ENCODE measurements around the gene PHYH.
"Not testable (repeated sequence)": the region's sequence is repeated elsewhere in the genome, so short reads cannot be mapped to it uniquely, and the experiment has no call there.

PHYH gene

DNA sequence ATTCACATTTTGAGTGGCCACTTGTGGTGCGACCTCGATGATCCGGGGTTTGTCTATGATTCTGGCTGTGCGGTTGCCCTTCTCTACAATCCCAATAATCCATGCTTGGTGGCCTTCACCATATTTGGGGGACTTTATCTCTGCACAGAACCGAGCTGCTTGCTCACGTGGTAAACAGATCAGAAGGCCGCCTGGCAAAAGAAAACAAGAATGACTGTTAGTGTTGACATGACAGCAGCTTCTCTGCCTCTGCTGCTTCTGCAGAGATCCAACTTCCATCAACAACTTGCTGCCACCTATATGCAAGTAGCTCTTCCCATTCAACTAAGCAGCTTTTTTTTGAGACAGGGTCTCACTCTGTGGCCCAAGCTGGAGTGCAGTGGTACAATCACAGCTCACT is 19.3 kb upstream of the PHYH start:
- no peak for DNase-seq

- DNase-seq = no peak
Observed at GRCh38 chr10:13317474-13317873, 17.6 kb upstream of the PHYH start.

DNA sequence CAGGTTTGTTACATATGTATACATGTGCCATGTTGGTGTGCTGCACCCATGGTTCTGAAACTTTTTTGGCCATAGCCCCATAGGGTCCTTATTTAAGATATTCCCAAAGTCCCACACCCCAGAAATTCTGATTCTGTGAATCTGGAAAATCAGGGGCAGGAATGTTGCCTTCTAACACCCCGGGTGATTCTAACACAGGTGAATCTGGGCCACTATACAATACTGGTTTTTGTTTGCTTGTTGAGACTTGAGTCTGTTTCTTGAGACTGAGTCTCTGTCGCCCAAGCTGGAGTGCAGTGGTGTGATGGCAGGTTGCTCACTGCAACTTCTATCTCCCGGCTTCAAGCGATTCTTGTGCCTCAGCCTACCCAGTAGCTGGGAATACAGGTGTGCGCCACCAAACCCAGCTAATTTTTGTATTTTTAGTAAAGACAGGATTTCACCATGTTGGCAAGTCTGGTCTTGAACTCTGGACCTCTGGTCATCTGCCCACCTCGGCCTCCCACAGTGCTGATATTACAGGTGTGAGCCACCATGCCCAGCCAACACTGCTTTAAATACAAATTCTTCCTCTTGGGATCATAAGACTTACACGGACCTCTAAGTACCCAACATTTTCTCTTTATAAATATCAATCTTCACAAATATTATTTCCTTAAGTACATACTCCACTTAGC is 16.9 kb upstream of the PHYH start:
- DNase-seq = no peak

DNA sequence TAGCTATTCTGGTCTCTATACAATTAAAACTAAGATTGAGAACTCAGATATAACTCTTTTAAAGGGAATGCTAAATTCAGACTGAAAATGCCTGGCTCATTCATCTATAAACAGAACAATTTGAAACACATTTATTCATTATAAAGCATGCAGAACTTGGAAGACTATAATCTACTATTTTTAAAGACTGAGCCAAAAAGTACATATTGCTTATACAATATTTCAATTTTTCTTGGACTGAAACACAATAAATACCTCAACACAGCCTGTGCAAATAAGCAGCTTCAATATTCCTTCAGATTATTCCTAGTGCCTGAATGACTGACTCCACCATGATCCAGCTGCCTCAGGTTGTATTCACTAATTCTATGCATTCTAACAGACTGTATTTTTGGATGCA is 15.5 kb upstream of the PHYH start:
- DNase-seq = no peak

DNA sequence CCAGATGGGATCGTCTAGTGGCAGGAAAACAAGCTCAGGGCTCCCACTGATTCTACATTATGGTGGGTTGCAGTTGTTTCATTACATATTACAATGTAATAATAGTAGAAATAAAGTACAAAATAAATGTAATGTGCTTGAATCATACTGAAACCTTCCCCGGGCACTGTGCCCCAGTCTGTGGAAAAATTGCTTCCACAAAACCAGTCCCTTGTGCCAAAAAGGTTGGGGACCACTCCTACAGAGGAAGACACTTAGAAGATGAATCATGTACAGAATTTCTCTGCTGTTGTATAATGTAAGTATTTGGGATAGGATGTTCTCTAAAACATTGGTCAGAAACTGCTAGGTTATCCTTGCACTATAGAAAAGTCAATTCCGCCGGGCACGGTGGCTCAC is 11.3 kb upstream of the PHYH start:
- no peak for DNase-seq

GRCh38 chr10:13310518-13311176 is 10.8 kb upstream of the PHYH start:
- DNase-seq = no peak

DNA sequence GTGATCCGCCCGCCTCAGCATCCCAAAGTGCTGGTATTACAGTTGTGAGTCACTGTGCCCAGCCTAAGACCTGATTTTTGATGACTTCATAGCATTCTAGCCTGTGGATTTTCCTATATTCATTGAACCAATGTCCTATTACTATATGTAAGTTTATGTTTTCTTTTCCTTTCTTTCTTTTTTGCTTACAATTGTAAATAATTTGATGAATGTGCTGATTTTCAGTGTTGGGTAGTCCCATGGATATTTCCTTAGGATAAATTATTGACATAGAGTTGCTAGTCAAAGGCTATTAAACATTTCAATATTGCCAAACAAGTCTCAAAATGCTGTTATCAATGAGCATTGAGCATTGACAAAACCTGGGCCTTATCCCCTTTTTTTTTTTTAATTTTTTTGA is 9.9 kb upstream of the PHYH start:
- no peak for DNase-seq

DNA sequence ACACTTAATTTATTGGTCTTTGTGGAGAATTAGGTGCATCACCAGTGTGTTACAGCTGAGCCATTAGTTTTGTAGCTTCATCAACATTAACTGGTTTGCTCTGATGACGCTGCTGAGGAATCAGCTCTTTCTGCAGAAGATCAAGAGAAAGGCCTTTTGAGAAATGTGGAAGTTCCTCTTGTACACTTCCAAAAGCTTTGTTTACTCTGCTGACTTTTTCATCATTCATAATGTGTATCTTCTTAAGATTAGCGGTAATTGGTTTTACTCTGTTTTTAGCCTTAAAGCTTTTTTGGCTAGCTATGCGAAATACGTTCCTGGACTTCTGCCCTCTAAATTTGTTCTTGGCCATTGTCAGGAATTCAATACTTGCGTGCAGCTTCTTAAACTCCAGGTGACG is 8.2 kb upstream of the PHYH start:
- no peak for DNase-seq

GRCh38 chr10:13306103-13306502 is 6.2 kb upstream of the PHYH start:
- no peak for DNase-seq

DNA sequence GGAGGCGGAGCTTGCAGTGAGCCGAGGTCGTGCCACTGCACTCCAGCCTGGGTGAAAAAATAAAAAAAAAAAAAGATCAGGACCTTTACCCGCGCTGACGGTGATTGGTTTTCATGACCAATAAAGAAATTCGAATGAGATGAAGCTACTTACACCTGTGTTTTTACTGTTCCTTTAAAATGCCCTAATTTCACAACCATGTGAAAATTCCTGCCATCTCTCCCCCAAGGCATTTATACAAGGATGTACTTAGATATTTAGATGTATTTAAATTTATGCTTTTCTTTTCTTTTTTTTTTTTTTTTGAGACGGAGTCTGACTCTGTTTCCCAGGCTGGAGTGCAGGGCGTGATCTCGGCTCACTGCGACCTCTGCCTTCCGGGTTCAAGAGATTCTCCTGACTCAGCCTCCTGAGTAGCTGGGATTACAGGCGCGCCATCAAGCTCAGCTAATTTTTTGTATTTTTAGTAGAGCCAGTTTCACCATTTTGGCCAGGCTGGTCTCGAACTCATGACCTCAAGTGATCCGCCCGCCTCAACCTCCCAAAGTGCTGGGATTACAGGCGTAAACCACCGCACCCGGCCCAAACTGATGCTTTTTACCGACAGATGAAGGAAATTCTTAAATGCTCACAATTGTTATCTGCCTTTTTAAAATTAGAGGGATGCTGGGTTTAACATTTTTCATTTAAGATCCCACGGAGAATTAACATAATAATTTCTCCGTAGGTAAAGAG is 3.1 kb upstream of the PHYH start:
- no peak for DNase-seq

DNA sequence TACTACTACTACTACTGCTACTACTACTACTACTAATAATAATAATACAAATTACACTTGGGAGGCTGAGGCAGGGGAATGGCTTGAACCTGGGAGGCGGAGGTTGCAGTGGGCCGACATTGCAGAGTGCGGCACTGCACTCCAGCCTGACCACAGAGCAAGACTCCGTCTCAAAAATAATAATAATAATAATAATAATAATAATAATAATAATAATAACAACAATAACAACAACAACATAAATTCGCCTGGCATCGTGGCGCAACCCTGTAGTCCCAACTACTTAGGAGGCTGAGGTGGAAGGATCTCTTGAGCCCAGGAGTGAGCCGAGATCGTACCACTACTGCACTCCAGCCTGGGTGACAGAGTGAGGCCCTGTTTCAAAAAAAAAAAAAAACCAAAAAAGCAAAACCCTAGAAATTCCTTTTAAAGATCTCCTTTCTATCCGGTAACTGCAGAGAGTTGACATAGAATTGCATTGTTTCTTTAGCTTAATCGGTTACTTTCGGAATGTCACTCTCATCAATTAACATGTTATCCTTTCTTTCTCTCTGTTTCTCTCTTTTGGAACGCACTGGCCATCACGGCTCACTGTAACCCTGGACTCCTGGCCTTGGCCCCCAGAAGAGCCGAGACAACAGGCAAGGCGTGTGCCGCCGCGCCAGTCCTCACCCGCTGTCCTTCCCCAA is 972 bp downstream of the PHYH start:
- no peak for DNase-seq

- DNase-seq = no peak
Observed at GRCh38 chr10:13296476-13296875, 3.4 kb downstream of the PHYH start.

- DNase-seq = no peak
Observed at GRCh38 chr10:13294784-13295183, 5.1 kb downstream of the PHYH start.

DNA sequence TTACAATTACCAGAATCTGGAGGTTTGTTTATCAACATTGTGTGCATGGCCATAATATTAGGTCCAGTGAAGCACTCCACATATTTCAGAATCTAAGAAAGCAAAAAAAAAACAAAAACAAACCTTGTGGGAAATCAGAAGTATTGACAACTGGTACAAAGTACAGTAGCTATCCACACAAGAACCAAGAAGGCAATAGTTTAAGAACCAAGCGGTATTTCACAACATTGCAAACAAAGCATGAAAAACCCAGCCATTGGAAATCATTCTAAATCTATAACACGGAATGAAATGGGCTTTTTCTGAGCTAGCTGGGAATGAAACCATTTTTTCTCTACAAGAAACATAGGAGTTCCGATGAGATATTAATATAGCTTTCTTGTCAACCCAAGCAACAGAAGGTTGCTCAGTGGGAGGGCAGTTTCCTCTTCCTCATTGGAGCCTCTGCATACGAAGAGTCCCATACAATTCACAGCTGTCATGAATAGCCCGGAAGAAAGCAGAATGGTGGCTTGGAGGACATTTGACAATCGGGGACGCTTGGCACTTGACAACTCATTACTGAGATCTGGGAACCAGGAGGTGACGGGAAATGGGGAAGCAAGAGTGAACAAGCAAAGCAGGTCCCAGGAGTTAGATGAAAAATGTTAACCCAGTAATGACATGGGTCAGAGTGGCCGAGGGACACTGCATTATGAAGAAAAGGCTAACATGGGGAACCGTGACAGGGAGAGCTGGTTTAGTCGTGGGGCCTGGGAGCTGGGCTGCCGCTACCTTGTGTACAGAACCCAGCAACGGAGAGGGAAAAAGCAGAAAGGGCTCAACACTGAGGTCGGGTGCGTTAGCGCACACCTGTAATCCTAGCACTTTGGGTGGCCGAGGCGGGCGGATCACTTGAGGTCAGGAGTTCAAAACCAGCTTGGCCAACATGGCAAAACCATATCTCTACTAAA is 7.8 kb downstream of the PHYH start:
- DNase-seq = no peak

GRCh38 chr10:13291061-13291460 is 8.8 kb downstream of the PHYH start:
- DNase-seq = no peak

- no peak for DNase-seq
Observed at GRCh38 chr10:13284050-13284449, 15.8 kb downstream of the PHYH start.

DNA sequence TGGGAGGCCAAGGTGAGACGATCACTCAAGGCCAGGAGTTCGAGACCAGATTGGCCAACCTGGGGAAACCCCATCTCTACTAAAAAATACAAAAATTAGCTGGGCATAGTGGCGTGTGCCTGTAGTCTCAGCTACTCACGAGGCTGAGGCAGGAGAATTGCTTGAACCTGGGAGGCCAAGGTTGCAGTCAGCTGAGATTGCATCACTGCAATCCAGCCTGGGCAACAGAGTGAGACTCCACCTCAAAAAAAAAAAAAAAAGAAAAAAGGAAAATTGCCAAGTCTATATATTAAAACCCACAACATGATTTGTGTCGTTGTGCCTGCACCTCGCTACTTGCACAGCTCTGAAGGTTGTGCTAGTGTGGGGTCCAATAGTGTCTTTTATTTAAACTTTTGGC is 17.5 kb downstream of the PHYH start:
- DNase-seq = not testable (repeated sequence)

- DNase-seq = no peak
Observed at GRCh38 chr10:13276749-13277365, 23.0 kb downstream of the PHYH start.

DNA sequence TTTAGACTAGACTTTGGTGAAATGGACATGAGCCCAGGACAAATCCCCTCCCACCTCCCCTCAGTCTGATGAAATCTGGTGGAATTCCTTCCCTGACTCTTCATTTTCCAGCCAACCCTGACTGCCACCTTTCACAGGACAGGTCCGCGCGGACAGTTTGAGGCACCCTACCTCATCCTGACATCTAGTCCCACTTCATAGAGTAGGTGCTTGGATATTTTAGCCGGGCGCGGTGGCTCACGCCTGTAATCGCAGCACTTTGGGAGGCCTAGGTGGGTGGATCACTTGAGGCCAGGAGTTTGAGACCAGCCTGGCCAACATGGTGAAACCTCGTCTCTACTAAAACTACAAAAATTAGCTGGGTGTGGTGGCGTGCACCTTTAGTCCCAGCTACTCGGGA is 23.7 kb downstream of the PHYH start:
- DNase-seq = not testable (repeated sequence)

GRCh38 chr10:13272164-13272571 is 27.7 kb downstream of the PHYH start:
- no peak for DNase-seq

DNA sequence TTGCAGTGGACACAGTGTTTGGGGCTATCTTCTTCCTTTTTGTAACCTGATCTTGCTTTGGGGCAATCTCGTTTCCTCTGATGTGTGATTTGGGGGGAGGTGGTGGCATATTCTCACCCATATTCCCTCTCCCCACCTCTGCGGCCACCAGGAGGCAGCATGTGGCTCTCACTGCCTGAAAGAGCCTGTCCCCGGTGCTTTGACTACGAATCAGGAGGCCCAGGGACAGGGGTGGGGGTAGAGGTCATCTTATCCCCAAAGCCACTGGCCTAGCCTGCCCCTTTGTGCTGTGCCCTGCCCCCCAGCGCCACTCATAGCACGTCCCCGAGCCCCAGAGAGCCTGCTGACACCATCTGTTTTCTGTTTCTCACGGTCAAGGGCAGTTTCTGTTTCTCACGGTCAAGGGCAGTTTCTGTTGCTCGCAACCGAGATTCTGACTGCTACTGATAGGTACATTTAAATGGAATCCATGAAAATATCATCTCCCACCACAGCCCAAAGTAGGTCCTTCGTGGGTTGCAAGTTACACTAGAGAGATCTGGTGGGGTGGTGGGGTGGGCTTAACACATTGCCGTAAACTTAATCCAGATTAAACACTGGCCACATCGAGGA is 28.2 kb downstream of the PHYH start:
- DNase-seq = peak; percentile 28
